Aortic smooth muscle cell (primary cell): ENCODE results near the gene RPS6KA5. TPM values are rescaled to one million over a fixed set of nuclear protein-coding genes. Genes with fewer than 3 reads are reported as not detected.

Experiments used
- total RNA-seq: library from RNA; depleted of rRNA; stranded (reverse); fragments of >200 nt; gene quantifications from 2 replicates; pipeline ENCODE4 v1.2.3, GENCODE V29; 2014

Gene RPS6KA5
- total RNA-seq, result 1.6 and 2.3 TPM in 2 replicates

GRCh38 chr14:91060351-91061055, at the start of gene RPS6KA5:
TSS of gene RPS6KA5 (minus strand) at chr14:91060641. CDS start at chr14:91060434, 207 bp downstream.

GRCh38 chr14:90815822-90816662, 244.4 kb downstream of the RPS6KA5 start, which contains the start of gene TTC7B:
TSS of gene TTC7B (minus strand) at chr14:90816430. CDS start at chr14:90816295, 135 bp downstream.

Other genes with a start within 250 kb of the RPS6KA5 start
- gene TTC7B, start 244.2 kb downstream of the RPS6KA5 start, total RNA-seq, result 19.0 and 25.3 TPM in 2 replicates
- gene DGLUCY, start 53.4 kb upstream of the RPS6KA5 start, total RNA-seq, result 62.2 and 67.8 TPM in 2 replicates
- gene GPR68, start 184.1 kb upstream of the RPS6KA5 start, total RNA-seq, result 0.75 and 1.1 TPM in 2 replicates